ENCODE data around the gene MED29. TPM values are rescaled to one million over a fixed set of nuclear protein-coding genes. Genes with fewer than 3 reads are reported as not detected.

Gene MED29
- total RNA-seq, 1 donor from 2014 or later, result 28.2 TPM

DNA sequence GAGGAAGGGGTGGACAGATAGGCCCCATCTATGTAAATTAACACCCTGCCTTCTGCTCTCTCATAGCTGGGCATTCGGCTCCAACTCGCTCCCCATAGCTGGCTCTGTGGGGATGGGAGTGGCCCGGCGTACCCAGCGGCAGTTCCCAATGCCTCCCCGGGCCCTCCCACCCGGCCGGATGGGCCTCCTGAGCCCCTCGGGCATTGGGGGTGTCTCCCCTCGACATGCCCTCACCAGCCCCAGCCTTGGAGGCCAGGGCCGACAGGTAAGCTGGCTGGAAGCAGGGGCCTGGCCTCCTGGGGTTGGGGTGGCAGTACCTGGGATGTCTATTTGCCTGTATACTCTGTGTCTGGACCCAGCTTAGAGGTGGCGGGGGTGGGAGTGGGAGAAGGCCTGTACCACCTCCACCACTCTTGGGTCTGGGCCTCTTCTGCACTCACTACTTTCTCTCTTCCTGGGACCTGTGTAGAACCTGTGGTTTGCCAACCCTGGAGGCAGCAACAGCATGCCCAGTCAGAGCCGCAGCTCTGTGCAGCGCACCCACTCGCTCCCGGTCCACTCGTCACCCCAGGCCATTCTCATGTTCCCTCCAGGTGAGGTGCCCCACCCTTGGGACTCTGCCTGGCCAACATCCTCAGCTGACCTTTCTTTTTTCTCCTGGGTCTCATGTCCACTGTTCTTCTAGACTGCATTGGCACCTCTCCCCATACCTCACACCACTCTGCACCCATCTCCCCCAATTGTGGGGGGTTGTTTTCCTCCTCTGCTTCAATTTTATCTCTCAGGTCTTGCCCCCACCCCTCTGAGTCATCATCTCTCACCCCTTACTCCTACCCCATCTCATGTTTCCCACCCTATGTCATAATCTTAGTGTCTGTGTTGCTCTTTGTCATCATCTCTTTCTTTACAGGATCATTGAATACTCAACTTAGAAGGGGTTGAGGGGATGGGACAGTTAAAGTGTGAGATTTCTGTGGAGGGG, 10.4 kb upstream of the MED29 start:
- DNase-seq (ENCODE audit: low spot score), result no peak
- TF ChIP-seq EZH2 (IDR thresholded peaks at IDR 0.05) (no peak), EZH2phosphoT487 (IDR thresholded peaks at IDR 0.05) (no peak)
- TF ChIP-seq, protein P1, sequence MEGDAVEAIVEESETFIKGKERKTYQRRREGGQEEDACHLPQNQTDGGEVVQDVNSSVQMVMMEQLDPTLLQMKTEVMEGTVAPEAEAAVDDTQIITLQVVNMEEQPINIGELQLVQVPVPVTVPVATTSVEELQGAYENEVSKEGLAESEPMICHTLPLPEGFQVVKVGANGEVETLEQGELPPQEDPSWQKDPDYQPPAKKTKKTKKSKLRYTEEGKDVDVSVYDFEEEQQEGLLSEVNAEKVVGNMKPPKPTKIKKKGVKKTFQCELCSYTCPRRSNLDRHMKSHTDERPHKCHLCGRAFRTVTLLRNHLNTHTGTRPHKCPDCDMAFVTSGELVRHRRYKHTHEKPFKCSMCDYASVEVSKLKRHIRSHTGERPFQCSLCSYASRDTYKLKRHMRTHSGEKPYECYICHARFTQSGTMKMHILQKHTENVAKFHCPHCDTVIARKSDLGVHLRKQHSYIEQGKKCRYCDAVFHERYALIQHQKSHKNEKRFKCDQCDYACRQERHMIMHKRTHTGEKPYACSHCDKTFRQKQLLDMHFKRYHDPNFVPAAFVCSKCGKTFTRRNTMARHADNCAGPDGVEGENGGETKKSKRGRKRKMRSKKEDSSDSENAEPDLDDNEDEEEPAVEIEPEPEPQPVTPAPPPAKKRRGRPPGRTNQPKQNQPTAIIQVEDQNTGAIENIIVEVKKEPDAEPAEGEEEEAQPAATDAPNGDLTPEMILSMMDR (IDR thresholded peaks at IDR 0.05), result no peak
- no peaks in the 10 kb centered on the region for H3K79me2 ChIP-seq (ENCODE audit: low read depth)
- H3K4me1 Mint-ChIP-seq, result no peaks in the 10 kb centered on the region
- H3K9me3 Mint-ChIP-seq, result no peaks in the 10 kb centered on the region
- no peak overlapping the region for H3K4me3 ChIP-seq
- H3F3A ChIP-seq (ENCODE audit: low read depth), result peaks cover 10% of the 10 kb centered on the region
- H3K27ac Mint-ChIP-seq, result no peak overlapping the region
- no peak overlapping the region for H3K4me3 Mint-ChIP-seq
- H3K9ac ChIP-seq, result no peak overlapping the region
- H3K9me3 ChIP-seq (ENCODE audit: low read depth), result no peaks in the 10 kb centered on the region
- no peak overlapping the region for H3K4me2 ChIP-seq
- H3K36me3 Mint-ChIP-seq, result peaks cover 43% of the 10 kb centered on the region
- no peak overlapping the region for H2AFZ ChIP-seq (replicated peaks)
- H3K27me3 ChIP-seq, result no peaks in the 10 kb centered on the region
- no peaks in the 10 kb centered on the region for H3K4me1 ChIP-seq
- no peaks in the 10 kb centered on the region for H3K36me3 ChIP-seq
- peaks cover 15% of the 10 kb centered on the region for H4K20me1 ChIP-seq (ENCODE audit: low read depth)
- H3K27me3 Mint-ChIP-seq (ENCODE audit: insufficient read depth, low read depth), result peaks cover 2% of the 10 kb centered on the region
- H3K27ac ChIP-seq, result no peak overlapping the region

DNA sequence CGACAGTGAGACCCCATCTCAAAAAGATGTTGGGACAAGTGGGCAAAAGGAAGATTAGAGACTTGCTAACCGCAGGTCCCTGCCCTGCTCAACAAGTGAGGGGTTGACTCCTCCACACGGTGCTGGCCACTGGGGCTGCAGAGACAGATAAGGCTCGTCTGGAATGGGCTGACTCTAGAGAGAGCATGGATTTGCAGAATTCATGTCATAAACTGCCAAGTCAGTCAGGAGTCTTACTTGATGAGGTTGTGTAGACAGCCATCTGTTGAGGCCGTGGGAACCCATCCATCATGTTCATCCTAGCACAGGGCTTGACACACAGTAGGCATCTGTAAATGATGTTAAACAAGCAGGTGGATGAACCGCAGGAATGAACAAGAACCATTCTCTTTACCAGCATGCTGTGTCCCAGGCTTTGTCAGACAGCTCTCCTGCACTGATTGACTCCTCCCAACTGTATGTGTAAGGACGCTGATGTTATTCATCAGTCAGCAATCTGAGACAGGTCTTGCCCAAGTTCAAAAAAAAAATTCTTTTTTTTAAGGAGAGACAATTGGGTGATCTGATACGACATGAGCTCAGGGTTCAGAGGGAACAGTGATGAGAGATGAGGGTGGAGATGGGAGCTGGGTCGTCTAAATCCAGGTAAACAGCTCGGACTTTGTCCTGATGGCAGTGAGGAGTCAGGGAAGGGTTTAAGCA, 9.1 kb upstream of the MED29 start:
- no peak for DNase-seq (ENCODE audit: low spot score)
- no peaks in the 10 kb centered on the region for H3K9me3 ChIP-seq (ENCODE audit: low read depth)
- H3K4me2 ChIP-seq, result no peak overlapping the region
- H3F3A ChIP-seq (ENCODE audit: low read depth), result peaks cover 12% of the 10 kb centered on the region
- no peaks in the 10 kb centered on the region for H3K36me3 ChIP-seq
- no peaks in the 10 kb centered on the region for H3K4me1 Mint-ChIP-seq
- no peaks in the 10 kb centered on the region for H3K79me2 ChIP-seq (ENCODE audit: low read depth)
- no peaks in the 10 kb centered on the region for H3K4me1 ChIP-seq
- no peak overlapping the region for H2AFZ ChIP-seq (replicated peaks)
- H3K9me3 Mint-ChIP-seq, result no peaks in the 10 kb centered on the region
- H3K27me3 Mint-ChIP-seq (ENCODE audit: insufficient read depth, low read depth), result peaks cover 2% of the 10 kb centered on the region
- no peak overlapping the region for H3K4me3 Mint-ChIP-seq
- H3K27me3 ChIP-seq, result no peaks in the 10 kb centered on the region
- no peak overlapping the region for H3K4me3 ChIP-seq
- no peak overlapping the region for H3K27ac ChIP-seq
- peaks cover 14% of the 10 kb centered on the region for H4K20me1 ChIP-seq (ENCODE audit: low read depth)
- peaks cover 41% of the 10 kb centered on the region for H3K36me3 Mint-ChIP-seq
- no peak for TF ChIP-seq EZH2 (IDR thresholded peaks at IDR 0.05)
- TF ChIP-seq, protein P1 (IDR thresholded peaks at IDR 0.05), result no peak
- no peak for TF ChIP-seq EZH2phosphoT487 (IDR thresholded peaks at IDR 0.05)
- H3K9ac ChIP-seq, result no peak overlapping the region
- no peak overlapping the region for H3K27ac Mint-ChIP-seq

- no peaks in the 10 kb centered on the region for H3K4me1 Mint-ChIP-seq
- no peaks in the 10 kb centered on the region for H3K9me3 Mint-ChIP-seq
- H3K27ac Mint-ChIP-seq, result no peak overlapping the region
- DNase-seq (ENCODE audit: low spot score), result no peak
- no peak overlapping the region for H3K4me3 ChIP-seq
- H3F3A ChIP-seq (ENCODE audit: low read depth), result peaks cover 12% of the 10 kb centered on the region
- H3K27me3 Mint-ChIP-seq (ENCODE audit: insufficient read depth, low read depth), result peaks cover 2% of the 10 kb centered on the region
- no peaks in the 10 kb centered on the region for H3K4me1 ChIP-seq
- peaks cover 37% of the 10 kb centered on the region for H3K36me3 Mint-ChIP-seq
- H3K9ac ChIP-seq, result no peak overlapping the region
- no peaks in the 10 kb centered on the region for H3K27me3 ChIP-seq
- H4K20me1 ChIP-seq (ENCODE audit: low read depth), result peaks cover 14% of the 10 kb centered on the region
- no peak overlapping the region for H3K4me2 ChIP-seq
- H3K79me2 ChIP-seq (ENCODE audit: low read depth), result no peaks in the 10 kb centered on the region
- H2AFZ ChIP-seq (replicated peaks), result no peak overlapping the region
- H3K36me3 ChIP-seq, result no peaks in the 10 kb centered on the region
- no peaks in the 10 kb centered on the region for H3K9me3 ChIP-seq (ENCODE audit: low read depth)
- TF ChIP-seq EZH2 (IDR thresholded peaks at IDR 0.05) (no peak), EZH2phosphoT487 (IDR thresholded peaks at IDR 0.05) (no peak)
- TF ChIP-seq, protein P1 (IDR thresholded peaks at IDR 0.05), result no peak
- no peak overlapping the region for H3K4me3 Mint-ChIP-seq
- H3K27ac ChIP-seq, result no peak overlapping the region
Observed at GRCh38 chr19:39382991-39383828, 8.0 kb upstream of the MED29 start.
